ENCODE measurements around the gene KIAA1614.

Gene KIAA1614

GRCh38 chr1:180912801-180913565 lies at the start of gene KIAA1614:
Gene KIAA1614 (plus strand): TSS chr1:180912897. CDS start chr1:180913244, 347 bp downstream.
- DNase-seq: peak; percentile 38

GRCh38 chr1:180863158-180863775 lies 49.4 kb upstream of the KIAA1614 start:
- no peak for DNase-seq

GRCh38 chr1:180881806-180882509 lies 30.7 kb upstream of the KIAA1614 start:
- DNase-seq: no peak

- no peak for DNase-seq
Measured at GRCh38 chr1:180884588-180885300, 28.0 kb upstream of the KIAA1614 start.

- DNase-seq: no peak
Measured at GRCh38 chr1:180886338-180886737, 26.4 kb upstream of the KIAA1614 start.

- no peak for DNase-seq
Measured at GRCh38 chr1:180887841-180888240, 24.9 kb upstream of the KIAA1614 start.

- DNase-seq: no peak
Measured at GRCh38 chr1:180888870-180889269, 23.8 kb upstream of the KIAA1614 start.

GRCh38 chr1:180889325-180889724 lies 23.4 kb upstream of the KIAA1614 start:
- DNase-seq: no peak

GRCh38 chr1:180892272-180892671 lies 20.4 kb upstream of the KIAA1614 start:
- DNase-seq: no peak

GRCh38 chr1:180892675-180893074 lies 20.0 kb upstream of the KIAA1614 start:
- no peak for DNase-seq

GRCh38 chr1:180893614-180894013 lies 19.1 kb upstream of the KIAA1614 start:
- DNase-seq: no peak

- no peak for DNase-seq
Measured at GRCh38 chr1:180896161-180896560, 16.5 kb upstream of the KIAA1614 start.

GRCh38 chr1:180898441-180899219 lies 14.1 kb upstream of the KIAA1614 start:
- DNase-seq: no peak

- no peak for DNase-seq
Measured at GRCh38 chr1:180899262-180899661, 13.4 kb upstream of the KIAA1614 start.

- no peak for DNase-seq
Measured at GRCh38 chr1:180901076-180901990, 11.4 kb upstream of the KIAA1614 start.

GRCh38 chr1:180902541-180902940 lies 10.2 kb upstream of the KIAA1614 start:
- no peak for DNase-seq

- no peak for DNase-seq
Measured at GRCh38 chr1:180905927-180906326, 6.8 kb upstream of the KIAA1614 start.

GRCh38 chr1:180906511-180906910 lies 6.2 kb upstream of the KIAA1614 start:
- DNase-seq: no peak

- DNase-seq: peak; percentile 41
Measured at GRCh38 chr1:180907313-180908055, 5.2 kb upstream of the KIAA1614 start.

- peak; percentile 49 for DNase-seq
Measured at GRCh38 chr1:180908074-180908765, 4.5 kb upstream of the KIAA1614 start.

Data from activated effector memory CD4-positive, alpha-beta T cell treated with anti-CD3 and anti-CD28 coated beads, Interleukin-2, amount 50 U/mL, for 16 hours (primary cell).